GM21381 (cell line): ENCODE data around the gene NAA20.

Experiments
- ATAC-seq: cut with Tn5 transposase; IDR thresholded peaks from one replicate; pipeline ENCODE4 v1.9.1; 2021; ENCODE audit warnings: mild to moderate bottlenecking, moderate library complexity; ENCODE audit not compliant: unreplicated experiment

Gene NAA20

GRCh38 chr20:20018366-20018765 is 1.2 kb downstream of the NAA20 start:
- ATAC-seq = no peak

- ATAC-seq = no peak
Observed at GRCh38 chr20:20019123-20019522, 2.0 kb downstream of the NAA20 start.

DNA sequence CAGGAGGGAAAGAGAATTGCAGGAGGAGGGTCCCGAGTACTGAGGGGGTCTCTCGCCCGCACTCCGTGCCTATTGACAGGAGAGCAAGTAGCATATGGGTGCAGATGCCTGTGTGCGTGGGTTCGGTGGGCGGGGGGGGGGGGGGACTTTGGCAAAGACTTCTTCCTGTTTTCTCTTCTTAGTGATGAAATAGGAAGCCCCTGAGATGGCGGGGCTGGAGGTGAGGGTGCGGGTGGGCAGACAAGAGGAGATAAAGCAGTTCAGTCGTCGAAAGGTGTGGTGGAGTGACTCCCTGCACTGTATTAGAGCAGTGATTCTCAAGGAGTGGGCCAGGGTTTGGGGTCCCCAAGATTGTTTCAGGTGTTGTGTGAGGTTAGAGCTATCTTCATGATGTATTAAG is 3.7 kb downstream of the NAA20 start:
- no peak for ATAC-seq

GRCh38 chr20:20021835-20022234 is 4.7 kb downstream of the NAA20 start:
- no peak for ATAC-seq

DNA sequence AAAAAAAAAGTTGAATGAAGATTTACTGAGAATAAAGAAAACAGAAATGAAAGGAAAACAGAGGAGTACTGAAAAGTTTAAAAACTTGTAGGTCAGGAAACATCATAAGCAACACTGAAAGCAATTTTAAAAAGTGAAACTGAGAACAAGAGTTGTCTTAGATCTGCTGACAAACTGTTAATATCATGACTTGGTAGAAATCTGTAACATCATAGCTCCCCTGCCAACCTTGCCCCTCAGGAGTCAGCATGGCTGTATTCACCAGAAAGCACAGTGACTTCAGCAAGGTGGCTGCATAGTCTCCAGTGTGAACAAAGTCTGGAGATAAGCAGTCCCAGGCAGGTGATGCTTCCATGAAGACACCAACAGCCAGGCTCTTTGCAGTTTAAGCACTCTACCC is 5.3 kb downstream of the NAA20 start:
- ATAC-seq = no peak

DNA sequence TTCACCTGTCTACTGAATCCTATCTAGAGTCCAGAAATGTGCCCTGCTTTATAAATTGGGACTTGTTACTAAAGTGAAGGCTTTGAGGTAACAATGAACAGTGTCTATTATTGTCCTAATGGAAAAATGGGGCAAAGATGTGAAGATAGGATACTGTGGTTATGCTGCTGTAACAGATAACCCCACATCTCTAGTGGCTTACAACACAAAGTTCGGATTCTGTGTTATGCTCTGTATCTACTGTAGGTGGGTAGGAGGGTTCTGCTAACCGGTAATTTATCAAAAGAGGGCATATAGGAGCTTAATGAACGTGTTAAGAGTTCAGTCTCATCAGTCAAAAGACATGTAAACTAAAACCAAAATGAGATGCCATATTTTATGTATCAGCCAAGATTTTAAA is 6.2 kb downstream of the NAA20 start:
- ATAC-seq = no peak

GRCh38 chr20:20024942-20025341 is 7.8 kb downstream of the NAA20 start:
- no peak for ATAC-seq

DNA sequence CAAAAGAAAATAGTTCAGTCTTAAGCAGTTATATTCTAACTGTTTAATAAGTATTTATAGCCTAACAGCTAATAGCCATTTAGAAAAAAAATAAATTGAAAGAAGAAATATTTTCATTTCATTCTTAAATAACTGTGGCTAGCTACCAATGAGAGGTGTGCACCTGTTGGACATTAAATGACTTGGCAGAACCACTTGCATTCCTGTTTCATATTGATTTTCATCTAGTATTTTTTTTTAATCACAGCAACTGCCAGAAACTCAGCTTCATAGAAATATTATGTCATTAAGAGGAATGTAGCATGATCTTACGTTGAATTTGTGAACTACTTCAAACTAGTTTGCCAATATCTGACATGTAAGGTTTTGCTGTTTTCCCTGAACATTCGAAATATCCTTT is 10.1 kb downstream of the NAA20 start:
- ATAC-seq = no peak

DNA sequence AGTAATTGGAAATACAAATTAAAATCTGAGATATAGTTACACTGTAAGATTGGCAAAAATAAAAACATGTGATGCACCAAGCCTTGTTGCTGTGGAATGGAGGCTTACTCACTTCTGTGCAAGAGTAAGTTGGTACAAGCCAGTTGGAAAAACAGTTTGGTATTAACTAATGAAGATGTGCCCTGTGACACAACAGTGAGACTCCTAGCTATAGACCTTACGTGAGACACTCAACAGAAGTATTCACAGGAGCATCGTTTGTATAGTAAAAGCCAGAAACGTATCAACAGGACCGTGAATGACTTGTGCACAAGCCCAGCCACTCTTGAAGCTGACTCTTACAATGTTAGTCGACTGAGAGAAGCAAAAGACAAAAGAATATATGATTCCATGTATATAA is 14.6 kb downstream of the NAA20 start:
- no peak for ATAC-seq

- ATAC-seq = no peak
Observed at GRCh38 chr20:20034486-20034885, 17.3 kb downstream of the NAA20 start.

DNA sequence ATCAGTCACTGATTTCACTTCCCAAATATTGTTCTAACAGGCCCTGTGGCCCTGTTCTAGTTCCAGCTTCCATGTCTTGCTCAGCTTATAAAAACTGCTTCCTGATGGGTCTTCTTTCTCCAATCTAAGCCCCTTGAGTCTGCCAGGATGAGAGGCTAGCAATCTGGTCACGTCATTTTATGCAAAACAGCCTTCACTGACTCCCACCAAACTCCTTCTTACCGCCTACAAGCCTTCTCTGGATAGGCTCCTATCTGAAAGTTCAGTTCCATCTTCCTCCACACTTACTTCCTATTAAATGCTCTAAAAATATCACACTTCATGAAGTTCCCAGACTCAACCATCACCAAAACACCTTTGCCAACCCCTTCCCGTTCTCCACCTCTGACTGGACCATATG is 19.6 kb downstream of the NAA20 start:
- no peak for ATAC-seq

DNA sequence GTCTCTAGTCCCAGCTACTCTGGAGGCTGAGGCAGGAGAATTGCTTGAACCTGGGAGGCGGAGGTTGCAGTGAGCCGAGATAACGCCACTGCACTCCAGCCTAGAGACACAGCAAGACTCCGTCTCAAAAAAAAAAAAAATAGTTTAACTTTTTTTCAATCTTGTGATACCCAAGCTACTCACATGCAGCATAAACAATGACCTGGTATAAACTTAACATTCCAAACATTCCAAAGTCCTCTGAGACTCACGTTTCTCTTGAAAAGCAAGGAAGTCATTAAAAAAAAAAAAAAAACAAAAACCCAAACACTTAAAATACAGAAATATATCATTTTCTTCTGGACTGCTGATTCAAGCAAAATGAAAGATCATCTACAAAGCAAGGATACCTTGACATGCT is 20.8 kb downstream of the NAA20 start:
- no peak for ATAC-seq

DNA sequence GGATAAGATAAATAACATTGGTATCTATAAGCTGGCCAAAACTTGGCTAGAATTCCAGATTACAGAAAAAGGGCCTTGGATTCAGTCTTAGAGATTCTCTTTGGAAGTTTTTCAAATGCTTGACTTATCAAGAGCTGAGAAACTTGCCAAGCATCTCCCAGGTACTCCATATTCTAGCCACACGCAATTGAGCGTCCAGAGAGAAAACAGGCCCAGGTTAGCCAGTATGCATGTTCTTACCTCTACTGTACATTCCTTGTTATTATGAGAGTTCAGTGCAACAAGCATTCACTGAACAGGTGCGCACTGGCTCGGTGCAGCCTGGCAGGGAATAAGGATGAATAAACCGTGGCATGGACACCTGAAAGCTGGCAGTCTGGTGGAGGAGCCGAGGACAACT is 21.4 kb downstream of the NAA20 start:
- ATAC-seq = no peak

DNA sequence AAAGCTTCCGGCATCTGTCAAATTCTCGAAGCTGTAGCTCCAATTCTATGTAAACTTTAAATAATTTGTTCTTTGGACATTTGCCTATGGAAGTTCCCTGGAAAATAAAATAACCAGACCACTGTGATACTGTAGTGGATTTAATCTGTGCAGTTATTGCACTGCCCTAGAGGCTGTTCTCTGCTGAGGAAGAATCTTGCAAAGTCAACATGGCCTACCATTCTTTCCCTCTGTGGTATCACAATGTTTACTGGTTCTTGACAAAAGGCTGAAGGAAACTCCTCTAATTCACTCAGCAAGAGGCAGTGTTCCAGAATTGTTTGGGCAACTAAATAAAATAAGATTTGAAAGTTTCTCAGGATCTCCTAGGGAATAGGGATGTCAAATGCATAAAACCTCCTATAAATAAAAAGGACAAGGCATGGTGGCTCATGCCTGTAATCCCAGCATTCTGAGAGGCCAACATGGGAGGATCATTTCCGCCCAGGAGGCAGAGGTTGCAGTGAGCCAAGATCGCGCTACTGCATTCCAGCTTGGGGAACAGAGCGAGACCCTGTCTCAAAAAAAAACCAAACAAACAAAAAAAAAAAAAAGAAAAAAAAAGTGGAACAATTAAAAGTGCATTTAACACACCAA is 22.7 kb downstream of the NAA20 start:
- no peak for ATAC-seq

- no peak for ATAC-seq
Observed at GRCh38 chr20:20051767-20052073, 34.6 kb downstream of the NAA20 start.

GRCh38 chr20:20052074-20052970 is 35.2 kb downstream of the NAA20 start, which contains the start of the genes CFAP61 and CRNKL1:
Gene CFAP61 (plus strand): TSS chr20:20052532. CDS start chr20:20056654, 4,122 bp downstream.
Gene CRNKL1 (minus strand): TSS chr20:20052466. CDS start chr20:20052342, 124 bp downstream.
- ATAC-seq = peak; percentile 90

GRCh38 chr20:20060234-20060998 is 43.3 kb downstream of the NAA20 start:
- ATAC-seq = no peak

- no peak for ATAC-seq
Observed at GRCh38 chr20:20063941-20064702, 47.0 kb downstream of the NAA20 start.

- ATAC-seq = no peak
Observed at GRCh38 chr20:20065361-20065760, 48.2 kb downstream of the NAA20 start.

DNA sequence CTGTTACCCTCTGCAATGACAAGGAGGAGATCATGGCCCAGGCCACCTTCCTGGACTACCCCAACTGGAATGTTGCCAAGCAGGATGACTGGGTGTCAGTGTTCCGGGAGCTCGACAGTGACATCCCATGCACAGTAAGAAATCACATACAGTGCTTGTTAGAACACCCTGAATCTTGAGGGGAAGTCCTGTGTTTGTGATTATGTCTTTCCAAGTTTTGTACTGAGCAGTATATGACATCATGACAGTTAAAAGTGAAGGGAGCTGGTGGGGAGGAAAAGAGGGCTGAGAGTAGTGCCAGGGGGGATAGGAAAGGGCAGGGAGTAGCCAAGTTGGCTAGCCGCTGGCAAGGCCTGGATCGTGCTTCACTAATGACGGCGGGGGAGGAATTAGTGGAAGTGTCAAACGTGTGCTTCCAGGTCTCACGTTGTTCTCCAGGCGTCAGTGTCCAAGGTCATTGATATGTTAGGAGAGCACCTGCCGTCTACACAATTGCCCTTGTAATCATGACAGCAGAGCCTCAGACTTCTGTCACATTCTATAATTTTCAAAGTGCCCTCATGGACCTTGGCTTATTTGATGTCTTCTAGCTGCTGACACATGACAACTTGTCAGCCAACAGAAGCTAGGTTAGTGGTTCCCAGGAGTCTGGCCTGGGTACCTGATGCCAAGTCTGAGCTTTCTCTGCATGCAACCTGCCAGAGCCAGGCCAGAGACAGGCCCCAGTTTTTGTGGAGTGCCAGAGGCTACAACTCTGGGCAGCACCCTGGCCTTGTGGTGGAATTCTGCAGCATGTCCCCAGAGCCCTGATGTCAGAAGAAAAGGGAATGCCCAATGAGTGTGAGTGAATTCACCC is 53.9 kb downstream of the NAA20 start:
- no peak for ATAC-seq
